NT2/D1 (cell line): ENCODE results near the gene TRABD2B.

Experiments used
- YY1 ChIP-seq: IDR thresholded peaks from 2 replicates; pipeline ENCODE4 v1.6.1; 2011; ENCODE audit not compliant: insufficient read length, insufficient read depth
- ZNF274 ChIP-seq: IDR thresholded peaks from 2 replicates; pipeline ENCODE4 v1.6.1; 2011; ENCODE audit warnings: mild to moderate bottlenecking, low read depth, low read length

DNA sequence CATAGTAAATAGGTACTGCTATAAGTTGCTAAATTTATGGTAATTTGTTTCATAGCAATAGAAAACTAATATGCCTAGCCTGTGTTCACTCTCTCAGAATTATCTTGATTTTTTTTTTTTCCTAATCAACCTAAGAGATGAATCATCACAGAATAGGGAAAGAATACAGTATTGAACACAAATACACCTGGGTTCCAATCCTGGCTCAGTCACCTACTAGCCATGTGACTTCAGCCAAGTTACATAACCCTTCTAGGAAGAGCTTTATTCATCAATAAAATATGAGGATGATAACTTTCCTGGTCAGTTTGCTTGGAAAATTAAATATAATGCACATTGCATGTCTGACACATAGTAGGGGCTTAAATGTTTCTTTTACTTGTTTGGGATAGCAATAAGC lies 279.8 kb downstream of the TRABD2B start:
- TF ChIP-seq YY1 (no peak), ZNF274 (no peak)
